ENCODE measurements around the gene LUC7L3. TPM values are rescaled to one million over a fixed set of nuclear protein-coding genes. Genes with fewer than 3 reads are reported as not detected.

The LUC7L3 gene
- total and polyA plus RNA-seq, 10 of the 15 experiments (the other 5 are each of a cell fraction or from before 2014, with no cell fraction given), result 51.3 to 176 (median 149) TPM

- in situ Hi-C loops (cut with MboI), result no loop called here
- Histone ChIP-seq H3K36me3 (ENCODE audit: control insufficient read depth in 2 of 2, insufficient read depth in 2 of 2, low read length in 1 of 2) (no peaks in the 10 kb centered on the region), H4K20me1 (ENCODE audit: control insufficient read depth, insufficient read depth) (no peaks in the 10 kb centered on the region), H3K9ac (ENCODE audit: control insufficient read depth, insufficient read depth, low read length) (no peak overlapping the region), H3K9me3 (replicated peaks; ENCODE audit: control insufficient read depth, insufficient read depth, low read length) (no peaks in the 10 kb centered on the region), H3K4me1 (ENCODE audit: control insufficient read depth, insufficient read depth, low read length) (no peaks in the 10 kb centered on the region), H3K4me2 (ENCODE audit: control insufficient read depth, insufficient read depth) (no peak overlapping the region), H3K27ac (ENCODE audit: control insufficient read depth, insufficient read depth) (no peak overlapping the region), H3K4me3 (no peak overlapping the region), H2AFZ (ENCODE audit: control insufficient read depth, low read depth, low read length) (no peak overlapping the region), H3K79me2 (ENCODE audit: control insufficient read depth, insufficient read depth, low read length) (no peaks in the 10 kb centered on the region), H3K27me3 (replicated peaks in 1 of 2; ENCODE audit: control insufficient read depth in 2 of 2, insufficient read depth in 2 of 2, low read length in 1 of 2) (no peaks in the 10 kb centered on the region; a peak in 1 of 4 replicates)
- intact Hi-C loops (cut with micrococcal nuclease; ENCODE audit: unreplicated experiment), result no loop called here
- ChIA-PET CTCF (interaction anchor here (1.5 kb wide), 1 partner anchor 11 kb away, joined by 4 read pairs; no protein-coding TSS in a partner anchor), POLR2A (no interaction called here), SMC1A (ENCODE audit: uncharacterized antibody, unreplicated experiment) (no interaction called here), RAD21 (ENCODE audit: unreplicated experiment) (no interaction called here)
- WGBS (ENCODE audit: insufficient coverage, insufficient replicate concordance, low lambda C conversion rate, missing lambda C conversion rate), result 69% methylated on average over 17 of the region's 17 CpGs
- BruUV-seq (replicated peaks), result no TSS peak
- no peak for DNase-seq (ENCODE audit: low read depth, low spot score)
- ATAC-seq, result no peak
- FAIRE-seq, result no peak
- TF ChIP-seq RELA (IDR thresholded peaks at IDR 0.05; ENCODE audit: borderline replicate concordance, partially characterized antibody), result no peak
- TF ChIP-seq BMI1 (IDR thresholded peaks at IDR 0.05; ENCODE audit: borderline replicate concordance), result no peak
- TF ChIP-seq SREBF1 (IDR thresholded peaks at IDR 0.05; ENCODE audit: low read length), result no peak
- TF ChIP-seq IKZF1 (conservative IDR thresholded peaks at IDR 0.05), result no peak
- TF ChIP-seq BACH1 (IDR thresholded peaks at IDR 0.05; ENCODE audit: borderline replicate concordance), result no peak
- TF ChIP-seq, protein P1, sequence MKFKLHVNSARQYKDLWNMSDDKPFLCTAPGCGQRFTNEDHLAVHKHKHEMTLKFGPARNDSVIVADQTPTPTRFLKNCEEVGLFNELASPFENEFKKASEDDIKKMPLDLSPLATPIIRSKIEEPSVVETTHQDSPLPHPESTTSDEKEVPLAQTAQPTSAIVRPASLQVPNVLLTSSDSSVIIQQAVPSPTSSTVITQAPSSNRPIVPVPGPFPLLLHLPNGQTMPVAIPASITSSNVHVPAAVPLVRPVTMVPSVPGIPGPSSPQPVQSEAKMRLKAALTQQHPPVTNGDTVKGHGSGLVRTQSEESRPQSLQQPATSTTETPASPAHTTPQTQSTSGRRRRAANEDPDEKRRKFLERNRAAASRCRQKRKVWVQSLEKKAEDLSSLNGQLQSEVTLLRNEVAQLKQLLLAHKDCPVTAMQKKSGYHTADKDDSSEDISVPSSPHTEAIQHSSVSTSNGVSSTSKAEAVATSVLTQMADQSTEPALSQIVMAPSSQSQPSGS (IDR thresholded peaks at IDR 0.05; ENCODE audit: low read length), result no peak
- TF ChIP-seq ZBTB40 (IDR thresholded peaks at IDR 0.05; ENCODE audit: borderline replicate concordance), result no peak
- no peak for TF ChIP-seq BCLAF1 (IDR thresholded peaks at IDR 0.05)
- TF ChIP-seq ZBED1 (IDR thresholded peaks at IDR 0.05; ENCODE audit: borderline replicate concordance), result no peak
- no peak for TF ChIP-seq EED (IDR thresholded peaks at IDR 0.05; ENCODE audit: low read depth)
- TF ChIP-seq, protein P2, sequence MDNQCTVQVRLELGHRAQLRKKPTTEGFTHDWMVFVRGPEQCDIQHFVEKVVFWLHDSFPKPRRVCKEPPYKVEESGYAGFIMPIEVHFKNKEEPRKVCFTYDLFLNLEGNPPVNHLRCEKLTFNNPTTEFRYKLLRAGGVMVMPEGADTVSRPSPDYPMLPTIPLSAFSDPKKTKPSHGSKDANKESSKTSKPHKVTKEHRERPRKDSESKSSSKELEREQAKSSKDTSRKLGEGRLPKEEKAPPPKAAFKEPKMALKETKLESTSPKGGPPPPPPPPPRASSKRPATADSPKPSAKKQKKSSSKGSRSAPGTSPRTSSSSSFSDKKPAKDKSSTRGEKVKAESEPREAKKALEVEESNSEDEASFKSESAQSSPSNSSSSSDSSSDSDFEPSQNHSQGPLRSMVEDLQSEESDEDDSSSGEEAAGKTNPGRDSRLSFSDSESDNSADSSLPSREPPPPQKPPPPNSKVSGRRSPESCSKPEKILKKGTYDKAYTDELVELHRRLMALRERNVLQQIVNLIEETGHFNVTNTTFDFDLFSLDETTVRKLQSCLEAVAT (IDR thresholded peaks at IDR 0.05), result no peak
- no peak for TF ChIP-seq PBX3 (IDR thresholded peaks at IDR 0.05; ENCODE audit: insufficient replicate concordance, low read depth, low read length)
Observed at GRCh38 chr17:50685691-50686493, 33.5 kb upstream of the LUC7L3 start.

Measured in GM12878 (cell line).